Right renal cortex interstitium (tissue), 3 donors: Measurements from ENCODE around the gene UFD1. TPM values are rescaled to one million over a fixed set of nuclear protein-coding genes. Genes with fewer than 3 reads are reported as not detected.
"Not testable (repeated sequence)": the region's sequence is repeated elsewhere in the genome, so short reads cannot be mapped to it uniquely, and the experiment has no call there.

Experiments used
- DNase-seq, 3 donors: peaks; one replicate each; pipeline ENCODE4 v3.0.0-alpha.2; 2013; ENCODE audit warnings: low read depth in 3 of 3, low spot score in 2 of 3
- polyA plus RNA-seq, 3 donors: library from polyadenylated mRNA; unstranded; fragments of 120-200 nt; gene quantifications; one replicate each; pipeline ENCODE4 v1.2.1, GENCODE V29; 2013; ENCODE audit not compliant: insufficient read length in 3 of 3

Gene UFD1
- polyA plus RNA-seq, 3 donors: 67.7 to 77.5 (median 70.7) TPM

DNA sequence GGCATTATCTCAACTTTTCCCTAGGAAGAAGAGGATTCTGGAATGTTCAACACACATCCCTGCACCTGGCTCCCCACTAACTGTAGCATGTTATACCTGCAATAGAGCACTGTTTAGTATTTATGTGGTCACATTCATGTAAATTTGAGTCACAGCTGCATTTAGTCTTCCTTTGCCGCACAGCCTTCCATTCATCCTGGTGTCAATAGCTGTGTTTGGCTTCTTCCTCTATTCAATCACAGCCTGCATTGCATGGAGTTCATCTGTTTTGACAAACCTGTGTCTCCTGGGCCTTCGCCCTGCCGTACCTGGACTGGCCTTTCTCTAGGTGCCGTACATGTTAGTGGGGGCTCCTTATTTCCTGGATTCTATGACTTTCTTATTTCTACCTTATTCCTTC is 27.4 kb downstream of the UFD1 start:
- no peak for DNase-seq

DNA sequence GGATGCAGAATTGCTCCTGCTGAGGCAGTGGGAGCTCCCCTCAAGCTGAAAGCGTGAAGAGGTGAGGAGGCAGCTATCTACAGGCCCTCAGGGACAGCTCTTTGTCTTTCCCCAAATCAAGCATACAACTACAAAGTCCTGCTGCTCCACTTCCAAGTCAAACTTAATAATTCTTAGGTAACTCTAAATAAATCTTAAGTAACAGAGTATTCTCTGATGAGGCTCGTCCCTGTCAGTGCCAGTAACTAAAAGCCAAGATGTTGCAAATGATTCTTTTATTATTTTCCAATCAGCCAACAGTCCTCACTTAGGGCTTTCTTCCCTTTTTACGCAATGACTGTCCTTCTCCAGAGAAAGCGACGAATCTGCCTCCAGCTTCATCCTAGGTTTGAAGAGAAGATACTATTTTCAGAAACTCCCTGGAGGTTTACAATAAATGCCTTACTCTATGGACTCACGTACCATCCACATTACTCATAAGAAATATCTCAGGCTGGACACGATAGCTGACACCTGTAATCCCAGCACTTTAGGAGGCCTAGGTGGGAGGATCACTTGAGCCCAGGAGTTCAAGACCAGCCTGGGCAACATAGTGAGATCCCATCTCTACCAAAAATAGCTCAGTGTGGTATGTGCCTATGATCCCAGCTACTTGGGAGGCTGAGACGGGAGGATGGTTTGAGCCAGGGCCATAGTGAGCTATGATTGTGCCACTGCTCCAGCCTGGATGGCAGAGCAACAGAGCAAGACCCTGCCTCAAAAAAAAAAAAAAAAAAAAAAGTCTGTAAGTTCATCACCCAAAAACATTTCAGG is 28.4 kb downstream of the UFD1 start:
- DNase-seq: no peak

GRCh38 chr22:19449422-19449767 is 29.6 kb downstream of the UFD1 start:
- DNase-seq: no peak

- DNase-seq: no peak
Observed at GRCh38 chr22:19448739-19449421, 30.1 kb downstream of the UFD1 start.

DNA sequence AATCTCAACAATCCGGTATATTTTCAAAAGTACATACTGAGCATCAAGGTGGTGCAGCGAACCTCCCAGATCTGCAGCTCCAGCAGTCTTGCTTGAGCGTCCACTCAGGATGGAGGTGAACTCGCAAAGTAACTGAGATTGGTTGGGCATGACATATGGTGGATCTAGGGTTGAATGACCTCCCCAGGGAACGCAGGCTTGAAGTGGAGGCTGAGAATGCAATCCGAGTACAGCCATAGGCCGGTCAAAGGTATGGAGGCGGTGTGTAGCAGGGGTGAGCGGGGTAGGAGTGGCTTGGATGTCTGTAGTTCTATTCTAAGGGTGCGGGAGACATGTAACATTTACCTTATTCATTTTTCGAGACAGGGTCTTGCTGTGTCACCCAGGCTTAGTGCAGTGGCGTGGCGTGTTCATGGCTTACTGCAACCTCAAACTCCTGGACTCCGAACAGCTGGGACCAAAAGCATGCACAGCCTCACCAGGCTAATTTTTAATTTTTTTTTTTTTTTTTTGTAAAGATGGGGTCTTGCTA is 30.9 kb downstream of the UFD1 start:
- peak in 2 of 3 donors; percentile 35 to 45 for DNase-seq

DNA sequence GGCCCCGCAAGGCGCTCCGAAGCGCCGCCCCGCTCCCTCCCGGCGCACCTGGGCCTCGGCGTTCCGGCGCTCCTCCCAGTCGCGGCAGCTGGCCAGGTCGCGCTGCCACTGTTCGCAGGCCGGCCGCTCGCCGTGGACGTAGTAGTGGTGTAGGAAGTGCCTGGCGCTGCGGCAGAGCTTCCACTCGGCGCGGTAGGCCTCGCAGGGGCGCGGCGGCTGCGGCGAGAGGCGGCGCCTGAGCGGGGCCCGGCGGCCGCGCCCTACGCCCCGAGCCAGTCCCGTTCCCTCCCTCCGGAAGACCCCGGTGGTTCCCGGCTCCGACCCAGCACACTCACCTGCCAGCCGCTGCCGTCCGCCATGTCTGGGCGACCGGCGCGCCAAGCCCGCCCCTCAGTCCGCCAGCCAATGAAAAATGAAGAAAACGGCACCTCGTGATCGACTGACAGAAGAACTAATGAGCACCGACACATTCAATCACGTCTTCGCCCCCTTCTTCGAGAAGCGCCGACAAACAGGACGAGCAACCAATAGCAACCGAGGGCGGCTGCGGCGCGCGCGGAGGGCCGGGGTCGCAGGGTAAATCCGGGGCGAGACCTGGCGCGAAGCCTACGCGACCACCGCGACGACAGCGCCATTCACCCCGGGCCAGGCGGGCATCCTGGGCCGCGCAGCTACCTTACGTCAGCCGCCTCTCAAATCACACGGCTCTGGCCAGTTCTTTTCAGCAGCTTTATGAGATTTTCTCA is 31.5 kb downstream of the UFD1 start, which contains the start of gene C22orf39:
Gene C22orf39 (minus strand): TSS at position 382 of the 746 bp plus-strand sequence. CDS start 23 bp downstream, at position 359.
- DNase-seq: peak; percentile 78 to 86 (median 83)

DNA sequence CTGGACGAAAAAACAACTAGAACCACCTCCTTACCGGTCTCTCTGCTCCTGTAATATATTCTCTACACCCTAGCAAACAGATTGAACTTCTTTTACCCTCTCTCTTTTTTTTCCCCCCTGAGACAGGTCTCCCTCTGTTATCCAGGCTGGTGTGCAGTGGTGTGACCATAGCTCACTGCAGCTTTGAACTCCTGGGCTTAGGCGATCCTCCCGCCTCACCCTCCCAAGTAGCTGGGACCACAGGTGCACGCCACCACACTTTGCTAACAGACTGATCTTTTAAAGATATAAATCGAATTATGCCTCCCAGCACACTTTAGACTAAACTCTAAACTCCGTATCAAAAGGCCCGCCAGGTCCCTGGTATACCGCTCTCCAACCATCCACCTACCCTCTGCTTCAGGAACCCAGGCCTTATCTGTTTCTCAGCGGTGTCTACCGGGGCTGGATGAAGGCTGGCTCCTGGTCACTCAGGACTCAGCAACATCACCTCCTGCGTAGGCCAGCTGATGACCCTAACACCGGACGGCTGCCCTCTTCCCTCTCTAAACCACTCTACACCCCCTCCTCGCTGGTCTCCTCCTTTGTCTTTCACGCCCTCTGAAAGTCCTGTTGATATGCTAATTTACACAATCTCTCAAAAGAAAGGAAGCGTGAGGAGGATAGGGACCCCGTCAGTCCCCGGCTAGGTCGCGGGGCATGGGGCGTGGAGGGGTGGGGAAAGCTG is 32.2 kb downstream of the UFD1 start:
- no peak for DNase-seq

DNA sequence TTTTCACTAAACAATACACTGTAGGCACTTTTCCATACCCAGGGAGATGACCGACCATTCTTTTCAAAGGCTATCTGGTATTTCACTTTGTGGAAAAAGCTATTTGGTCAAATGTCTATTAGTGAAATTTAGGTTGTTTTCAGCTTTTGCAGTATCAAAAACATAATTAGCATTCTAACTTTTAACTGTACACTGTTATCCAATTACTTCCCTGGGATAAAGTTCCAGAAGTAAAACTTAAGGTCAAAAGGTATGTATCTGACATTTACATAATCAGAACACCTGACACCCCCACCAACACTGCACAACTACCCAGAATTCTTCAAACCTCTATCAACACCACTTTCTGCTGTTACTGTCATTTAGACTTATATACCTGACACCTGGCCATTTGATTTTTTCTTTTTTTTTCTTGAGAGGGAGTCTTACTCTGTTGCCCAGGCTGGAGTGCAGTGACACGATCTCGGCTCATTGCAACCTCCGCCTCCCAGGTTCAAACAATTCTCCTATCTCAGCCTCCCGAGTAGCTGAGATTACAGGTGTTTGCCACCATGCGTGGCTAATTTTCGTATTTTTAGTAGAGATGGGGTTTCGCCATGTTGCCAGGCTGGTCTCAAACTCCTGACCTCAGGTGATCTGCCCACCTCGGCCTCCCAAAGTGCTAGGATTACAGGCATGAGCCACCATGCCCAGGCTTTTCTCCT is 33.6 kb downstream of the UFD1 start:
- DNase-seq: not testable (repeated sequence)

DNA sequence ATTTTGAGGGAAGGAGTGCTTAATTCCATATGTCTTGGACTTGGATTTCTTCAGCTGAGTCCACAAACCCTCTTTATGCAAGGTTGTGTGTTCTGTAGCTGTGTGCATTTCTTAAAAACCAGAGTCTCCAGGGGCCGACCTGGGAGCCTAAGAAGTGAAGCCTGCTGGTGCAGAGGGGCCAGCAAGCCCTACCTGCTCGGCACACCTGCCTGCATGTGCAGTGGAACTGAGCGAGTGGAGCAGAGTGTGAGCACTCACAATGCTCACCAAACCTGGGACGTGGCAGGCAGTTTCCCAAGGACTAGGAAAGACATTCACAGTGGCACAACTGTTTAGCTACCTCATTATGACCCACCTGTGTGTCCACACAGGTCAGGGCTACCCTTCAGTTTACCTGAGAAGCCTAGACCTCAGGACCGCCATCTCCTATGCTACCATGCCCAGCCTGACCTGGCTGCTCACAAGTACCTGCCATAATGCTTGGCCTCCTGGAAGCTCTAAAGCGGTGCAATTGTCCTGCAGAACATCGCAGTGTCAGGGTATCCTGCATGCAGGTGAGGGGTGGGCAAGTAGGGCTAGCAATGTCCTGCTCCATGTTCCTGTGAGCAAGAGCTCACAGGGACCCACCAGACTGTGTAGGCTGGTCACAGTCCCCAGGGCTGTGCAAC is 35.3 kb downstream of the UFD1 start:
- no peak for DNase-seq

- no peak for DNase-seq
Observed at GRCh38 chr22:19442166-19442565, 36.8 kb downstream of the UFD1 start.

DNA sequence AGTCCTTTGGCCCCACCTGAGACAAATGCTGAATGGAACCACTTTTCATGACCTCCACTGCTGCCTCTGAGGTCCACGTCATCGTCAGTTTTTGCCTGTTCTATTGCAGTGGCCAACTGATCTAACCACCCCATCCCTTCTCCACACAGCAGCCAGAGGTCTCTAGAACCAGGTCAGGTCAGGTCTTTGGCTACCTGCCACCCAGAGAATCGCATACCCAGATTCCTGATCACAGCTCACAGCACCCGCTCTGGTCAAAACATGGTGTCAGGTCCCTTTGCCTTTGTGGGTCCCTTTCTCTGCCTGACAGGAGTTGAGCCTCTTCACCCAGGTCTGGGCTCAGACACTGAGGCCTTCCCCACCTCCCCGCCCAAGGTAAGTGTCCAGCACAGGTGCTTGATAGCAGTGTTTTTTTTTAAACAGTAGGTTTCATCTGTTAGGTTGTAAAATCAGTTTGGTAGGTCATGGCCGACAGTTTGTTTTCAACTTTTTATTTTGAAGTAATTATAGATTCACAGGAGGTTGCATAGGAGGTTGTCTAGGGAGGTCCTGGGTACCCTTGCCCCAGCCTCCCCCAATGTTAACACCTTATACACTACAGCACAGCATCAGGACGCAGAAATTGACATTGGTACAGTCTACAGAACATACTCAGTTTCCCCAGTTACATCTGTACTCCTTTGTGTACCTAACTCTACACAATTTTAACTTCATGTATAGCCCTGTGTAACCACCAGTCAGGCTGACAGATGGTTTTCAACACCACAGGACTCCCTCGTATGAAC is 38.4 kb downstream of the UFD1 start:
- DNase-seq: no peak

DNA sequence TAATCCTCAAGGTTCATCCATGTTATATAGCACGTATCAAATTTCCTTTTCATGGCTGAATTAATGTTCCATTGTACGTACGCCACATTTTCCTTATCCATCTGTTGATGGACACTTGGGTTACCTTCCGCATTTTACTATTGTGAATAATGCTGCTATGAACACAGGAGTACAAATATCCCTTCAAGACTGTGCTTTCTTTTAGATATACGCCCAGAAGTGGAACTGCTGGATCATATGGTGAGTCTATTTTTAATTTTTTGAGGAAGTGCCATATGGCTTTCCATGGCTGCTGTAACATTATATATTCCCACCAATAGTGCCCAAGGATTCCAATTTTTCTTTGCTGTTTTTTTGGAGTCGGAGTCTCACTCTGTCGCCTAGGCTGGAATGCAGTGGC is 40.7 kb downstream of the UFD1 start:
- DNase-seq: no peak

DNA sequence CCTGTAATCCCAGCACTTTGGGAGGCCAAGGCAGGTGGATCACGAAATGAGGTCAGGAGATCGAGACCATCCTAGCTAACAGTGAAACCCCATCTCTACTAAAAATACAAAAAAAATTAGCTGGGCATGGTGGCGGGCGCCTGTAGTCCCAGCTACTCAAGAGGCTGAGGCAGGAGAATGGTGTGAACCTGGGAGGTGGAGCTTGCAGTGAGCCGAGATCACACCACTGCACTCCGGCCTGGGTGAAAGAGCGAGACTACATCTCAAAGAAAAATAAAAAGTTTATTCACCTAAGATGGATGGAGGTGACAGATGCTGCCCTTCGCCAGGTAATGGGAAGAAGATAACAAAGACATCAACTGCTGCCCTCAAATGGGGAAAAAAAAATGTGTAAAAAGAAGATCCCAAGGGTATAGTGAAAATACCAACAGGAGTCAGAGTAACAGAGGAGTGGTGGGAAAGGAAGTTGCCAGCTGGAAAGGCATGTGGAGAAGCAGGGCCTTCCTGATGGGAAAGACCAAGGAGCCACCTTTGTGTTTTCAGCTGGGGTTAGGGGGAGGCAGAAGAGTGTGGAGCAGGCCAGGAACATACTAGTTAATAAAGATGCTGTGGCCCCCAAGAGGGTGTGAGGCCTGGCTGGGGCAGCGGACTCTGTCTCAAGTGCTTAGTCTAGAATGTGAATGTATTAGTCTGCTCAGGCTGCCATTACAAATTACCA is 42.4 kb downstream of the UFD1 start:
- not testable (repeated sequence) for DNase-seq

DNA sequence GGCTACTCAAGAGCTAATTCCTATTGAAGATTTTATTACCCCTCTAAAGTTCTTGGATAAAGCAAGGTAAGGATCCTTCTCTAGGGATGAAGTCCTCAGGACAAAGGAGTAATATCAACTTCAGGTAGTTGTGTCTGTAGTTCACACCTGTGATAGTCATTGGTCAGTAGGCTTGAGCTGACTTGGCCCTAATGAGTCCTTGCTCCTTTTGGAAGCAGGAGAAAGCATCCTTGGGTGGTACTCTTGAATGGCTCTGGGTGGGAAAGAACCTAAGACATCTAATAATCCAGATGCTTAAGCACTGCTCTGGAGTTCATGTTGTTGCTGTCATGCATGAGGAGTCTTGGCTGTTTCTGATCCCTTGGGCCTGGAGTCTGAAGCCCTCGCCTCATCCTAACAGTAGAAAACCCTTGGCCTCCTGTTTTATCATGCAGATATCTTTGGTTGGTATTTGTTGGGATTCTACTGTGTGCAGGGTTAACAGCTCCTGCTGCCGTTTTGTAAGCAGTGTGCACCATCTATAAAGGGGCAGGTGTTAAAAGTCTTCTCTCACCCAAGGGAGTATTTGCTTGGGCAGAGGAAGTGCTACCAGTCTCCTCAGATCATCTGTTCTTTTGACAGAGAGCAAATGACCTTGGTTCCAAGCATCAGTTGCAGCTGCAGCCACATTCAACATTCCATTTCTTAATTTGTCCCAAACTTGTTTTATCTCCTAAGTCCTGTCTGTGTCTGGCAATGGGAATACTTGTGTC is 44.0 kb downstream of the UFD1 start:
- no peak for DNase-seq

GRCh38 chr22:19434401-19434800 is 44.6 kb downstream of the UFD1 start:
- no peak for DNase-seq

DNA sequence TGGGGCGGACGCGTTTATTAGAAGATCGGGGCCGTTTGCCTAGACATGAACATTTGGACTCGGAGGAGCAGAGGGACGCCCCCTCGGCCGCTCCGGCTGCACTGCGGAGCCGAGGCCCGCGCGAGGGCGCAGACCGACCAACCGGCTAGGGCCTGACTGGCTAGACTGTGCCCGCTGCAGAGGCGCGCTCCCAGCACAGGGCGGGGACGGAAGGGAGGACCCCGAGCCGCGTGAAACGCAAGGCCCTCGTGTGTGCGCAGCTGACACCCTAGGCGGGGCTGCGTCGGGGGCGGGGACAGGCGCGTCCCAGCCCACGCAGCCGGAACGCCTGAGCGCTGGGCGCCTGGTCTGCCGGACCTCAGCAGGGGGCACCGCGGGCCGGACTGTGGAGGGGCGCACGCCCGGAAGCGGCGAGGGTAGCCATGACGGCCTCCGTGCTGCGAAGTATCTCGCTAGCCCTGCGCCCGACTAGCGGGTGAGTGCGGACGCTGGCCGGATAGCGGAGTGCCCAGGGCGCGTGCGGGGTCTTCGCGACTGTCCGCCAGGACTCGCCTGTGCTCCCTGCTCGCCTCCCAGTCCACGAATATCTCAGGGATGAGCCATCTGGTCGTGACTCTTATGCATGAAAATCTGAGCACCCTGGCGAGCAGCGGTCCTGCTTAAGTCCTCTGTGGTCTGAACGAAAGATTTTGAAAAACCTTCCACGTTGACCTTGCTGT is 46.7 kb downstream of the UFD1 start, which contains the start of gene MRPL40:
Gene MRPL40 (plus strand): TSS at position 413 of the 719 bp plus-strand sequence. CDS start 10 bp downstream, at position 423.
- peak; percentile 68 to 83 (median 80) for DNase-seq
